ENCODE measurements around the gene IGSF9. TPM values are rescaled to one million over a fixed set of nuclear protein-coding genes. Genes with fewer than 3 reads are reported as not detected.
A peak's percentile ranks its signal among the peaks of the same experiment; 100 is the strongest.

The IGSF9 gene
- total RNA-seq, 2 donors from 2014 or later: 7.5 to 9.2 TPM

- no peak overlapping the region for H3K4me3 Mint-ChIP-seq
- Histone ChIP-seq H3K4me3 (ENCODE audit: low read length) (no peak overlapping the region), H3K27ac (ENCODE audit: low read depth, low read length) (no peak overlapping the region), H3K9ac (ENCODE audit: extremely low read depth, low read length, poor library complexity, severe bottlenecking) (no peak overlapping the region), H3K9me3 (ENCODE audit: control insufficient read depth, low read length) (no peaks in the 10 kb centered on the region), H3K27me3 (ENCODE audit: control insufficient read depth, insufficient read depth, low read length, poor library complexity, severe bottlenecking) (peaks cover 40% of the 10 kb centered on the region), H3K36me3 (ENCODE audit: control insufficient read depth, insufficient read depth, low read length) (no peaks in the 10 kb centered on the region), H3K4me1 (ENCODE audit: control insufficient read depth, insufficient read depth, low read length) (no peaks in the 10 kb centered on the region)
- H3K27ac Mint-ChIP-seq: no peak overlapping the region
- no peaks in the 10 kb centered on the region for H3K36me3 Mint-ChIP-seq (ENCODE audit: low read depth)
- DNase-seq: no peak
- WGBS, 2 experiments (ENCODE audit: insufficient coverage in 1 of 2, insufficient read length in 1 of 2): 86 to 100% methylated on average over 1 to 3 of the region's 3 CpGs
- no peak for TF ChIP-seq CTCF (conservative IDR thresholded peaks at IDR 0.05)
- H3K9me3 Mint-ChIP-seq: no peaks in the 10 kb centered on the region
- H3K27me3 Mint-ChIP-seq (ENCODE audit: insufficient read depth): peaks cover 32% of the 10 kb centered on the region
- H3K4me1 Mint-ChIP-seq: peaks cover 4% of the 10 kb centered on the region
These were observed 33.8 kb upstream of the IGSF9 start for GRCh38 chr1:159979257-159979656.

DNA sequence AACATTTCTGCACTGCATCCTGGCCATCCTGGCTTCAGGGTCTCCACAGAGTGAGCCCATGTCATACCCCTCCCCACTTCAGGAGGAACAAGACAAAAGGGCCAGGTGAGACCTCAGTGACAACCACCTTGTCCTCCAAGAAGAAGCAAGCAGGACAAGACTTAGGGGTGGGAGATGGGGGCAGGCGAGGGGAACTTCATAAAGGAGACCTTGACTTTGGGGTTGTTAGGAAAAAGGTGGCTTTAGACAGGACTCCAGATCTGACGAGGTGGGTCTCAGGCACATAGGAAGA, 32.6 kb upstream of the IGSF9 start:
- H3K4me1 Mint-ChIP-seq: no peaks in the 10 kb centered on the region
- no peak overlapping the region for H3K4me3 Mint-ChIP-seq
- Histone ChIP-seq H3K27ac (ENCODE audit: low read depth, low read length) (no peak overlapping the region), H3K27me3 (ENCODE audit: control insufficient read depth, insufficient read depth, low read length, poor library complexity, severe bottlenecking) (peaks cover 46% of the 10 kb centered on the region), H3K36me3 (ENCODE audit: control insufficient read depth, insufficient read depth, low read length) (no peaks in the 10 kb centered on the region), H3K9me3 (ENCODE audit: control insufficient read depth, low read length) (no peaks in the 10 kb centered on the region), H3K4me1 (ENCODE audit: control insufficient read depth, insufficient read depth, low read length) (no peaks in the 10 kb centered on the region), H3K9ac (ENCODE audit: extremely low read depth, low read length, poor library complexity, severe bottlenecking) (no peak overlapping the region), H3K4me3 (ENCODE audit: low read length) (no peak overlapping the region)
- no peaks in the 10 kb centered on the region for H3K9me3 Mint-ChIP-seq
- no peak for DNase-seq
- no peak for TF ChIP-seq CTCF (conservative IDR thresholded peaks at IDR 0.05)
- peaks cover 32% of the 10 kb centered on the region for H3K27me3 Mint-ChIP-seq (ENCODE audit: insufficient read depth)
- no peak overlapping the region for H3K27ac Mint-ChIP-seq
- no peaks in the 10 kb centered on the region for H3K36me3 Mint-ChIP-seq (ENCODE audit: low read depth)
- WGBS, 2 experiments (ENCODE audit: insufficient coverage in 1 of 2, insufficient read length in 1 of 2): 91 to 92% methylated on average over 2 of the region's 2 CpGs

GRCh38 chr1:159977364-159978106, 32.1 kb upstream of the IGSF9 start:
- Mint-ChIP-seq H3K9me3 (no peaks in the 10 kb centered on the region), H3K36me3 (ENCODE audit: low read depth) (no peaks in the 10 kb centered on the region), H3K27ac (no peak overlapping the region), H3K4me3 (no peak overlapping the region), H3K27me3 (ENCODE audit: insufficient read depth) (peaks cover 32% of the 10 kb centered on the region), H3K4me1 (no peaks in the 10 kb centered on the region)
- 91 to 96% methylated on average over 6 of the region's 6 CpGs for WGBS, 2 experiments (ENCODE audit: insufficient coverage in 1 of 2, insufficient read length in 1 of 2)
- no peak overlapping the region for H3K9ac ChIP-seq (ENCODE audit: extremely low read depth, low read length, poor library complexity, severe bottlenecking)
- no peak for TF ChIP-seq CTCF (conservative IDR thresholded peaks at IDR 0.05)
- H3K27ac ChIP-seq (ENCODE audit: low read depth, low read length): no peak overlapping the region
- no peak overlapping the region for H3K4me3 ChIP-seq (ENCODE audit: low read length)
- H3K36me3 ChIP-seq (ENCODE audit: control insufficient read depth, insufficient read depth, low read length): no peaks in the 10 kb centered on the region
- DNase-seq: peak; percentile 28
- H3K9me3 ChIP-seq (ENCODE audit: control insufficient read depth, low read length): no peaks in the 10 kb centered on the region
- H3K4me1 ChIP-seq (ENCODE audit: control insufficient read depth, insufficient read depth, low read length): no peaks in the 10 kb centered on the region
- H3K27me3 ChIP-seq (ENCODE audit: control insufficient read depth, insufficient read depth, low read length, poor library complexity, severe bottlenecking): peaks cover 46% of the 10 kb centered on the region
